Thyroid gland (tissue), 4 donors: ENCODE results near the gene TRAPPC2. TPM values are rescaled to one million over a fixed set of nuclear protein-coding genes. Genes with fewer than 3 reads are reported as not detected.
A peak's percentile ranks its signal among the peaks of the same experiment; 100 is the strongest.

Source experiments
- DNase-seq, 2 donors: peaks; one replicate each; pipeline ENCODE4 v3.0.0-alpha.2; 2019
- H3K27ac ChIP-seq, 3 donors: fragments of 200-600 bp; sonication (generic); 1 replicate in 2 of 3; 2 replicates in 1 of 3; pipeline ENCODE4 v1.5.1; 2016 to 2019; ENCODE audit warnings: mild to moderate bottlenecking in 1 of 3, moderate library complexity in 1 of 3
- H3K27me3 ChIP-seq: fragments of 200-600 bp; sonication (generic); one replicate; pipeline ENCODE4 v1.5.1; 2019
- H3K36me3 ChIP-seq, 2 donors: fragments of 200-600 bp; sonication (generic); one replicate each; pipeline ENCODE4 v1.5.1; 2016 to 2019
- H3K4me1 ChIP-seq, 2 donors: fragments of 200-600 bp; sonication (generic); one replicate each; pipeline ENCODE4 v1.5.1; 2017 to 2019
- H3K4me3 ChIP-seq, 3 donors: fragments of 200-600 bp; sonication (generic); replicated peaks in 1 of 3; 1 replicate in 2 of 3; 2 replicates in 1 of 3; pipeline ENCODE4 v1.5.1; 2016; ENCODE audit warnings: mild to moderate bottlenecking in 1 of 3
- H3K9me3 ChIP-seq: fragments of 200-600 bp; sonication (generic); one replicate; pipeline ENCODE4 v1.5.1; 2017
- CTCF ChIP-seq, 6 experiments: fragments of 200-600 bp in 3 of 6; fragments of 450-650 bp in 3 of 6; sonication (generic) in 3 of 6; IDR thresholded peaks; one replicate each; pipeline ENCODE4 v1.5.1; 2016 to 2019; ENCODE audit warnings: antibody characterized with exemption in 6 of 6, mild to moderate bottlenecking in 2 of 6, inconsistent platforms in 1 of 6, moderate library complexity in 1 of 6
- POLR2A ChIP-seq, 2 donors: fragments of 450-650 bp; IDR thresholded peaks; one replicate each; pipeline ENCODE4 v1.6.1; 2017; ENCODE audit warnings: antibody characterized with exemption in 2 of 2, mild to moderate bottlenecking in 2 of 2, moderate library complexity in 1 of 2
- WGBS, 2 donors: methylation state at CpG; one replicate each; pipeline ENCODE4 v1.1.5; 2017; 5-methylcytosine and 5-hydroxymethylcytosine counted together
- intact Hi-C: fragments of 100-400 bp; cut with DNase I; formaldehyde crosslinking; loops from one replicate; pipeline ENCODE4 v1.15.1; 2023
- total RNA-seq, 4 donors: library from RNA; depleted of rRNA; stranded (reverse); fragments of >200 nt; gene quantifications; one replicate each; pipeline ENCODE4 v1.2.3, GENCODE V29; 2016

Gene TRAPPC2
- total RNA-seq, 4 donors from 2014 or later = 18.9 to 27.7 (median 22.1) TPM

GRCh38 chrX:13711141-13711540 lies 23.3 kb downstream of the TRAPPC2 start:
- TF ChIP-seq POLR2A (IDR thresholded peaks at IDR 0.05) (no peak), CTCF (IDR thresholded peaks at IDR 0.05) (no peak)
- intact Hi-C loops = no loop called here
- WGBS, 2 donors = 86 to 91% methylated on average over 2 to 4 of the region's 4 CpGs

GRCh38 chrX:13703589-13703988 lies 30.8 kb downstream of the TRAPPC2 start:
- intact Hi-C loops = no loop called here
- WGBS, 2 donors = 46 to 73% methylated on average over 2 to 3 of the region's 3 CpGs
- no peak overlapping the region for H3K27ac ChIP-seq
- H3K4me1 ChIP-seq = peaks cover 0 to 10% of the 10 kb centered on the region in 2 donors
- no peaks in the 10 kb centered on the region for H3K9me3 ChIP-seq
- no peak overlapping the region for H3K4me3 ChIP-seq
- H3K27me3 ChIP-seq = no peaks in the 10 kb centered on the region
- no peaks in the 10 kb centered on the region for H3K36me3 ChIP-seq
- DNase-seq = no peak
- no peak for TF ChIP-seq CTCF (IDR thresholded peaks at IDR 0.05)
- TF ChIP-seq POLR2A (IDR thresholded peaks at IDR 0.05) = no peak

More at GRCh38 chrX:13711141-13711540, 23.3 kb downstream of the TRAPPC2 start:
- no peaks in the 10 kb centered on the region for H3K4me1 ChIP-seq
- no peaks in the 10 kb centered on the region for H3K27me3 ChIP-seq
- no peak for DNase-seq
- no peak overlapping the region for H3K4me3 ChIP-seq
- H3K27ac ChIP-seq = no peak overlapping the region
- peaks cover 0 to 8% of the 10 kb centered on the region in 2 donors for H3K36me3 ChIP-seq
- no peaks in the 10 kb centered on the region for H3K9me3 ChIP-seq

- intact Hi-C loops = no loop called here
- H3K36me3 ChIP-seq = no peaks in the 10 kb centered on the region
- H3K4me1 ChIP-seq = peaks cover 4 to 13% of the 10 kb centered on the region in 2 donors
- WGBS, 2 donors = 89 to 100% methylated on average over 3 of the region's 3 CpGs
- no peak overlapping the region for H3K4me3 ChIP-seq
- H3K9me3 ChIP-seq = no peaks in the 10 kb centered on the region
- no peaks in the 10 kb centered on the region for H3K27me3 ChIP-seq
- TF ChIP-seq CTCF (IDR thresholded peaks at IDR 0.05) (no peak), POLR2A (IDR thresholded peaks at IDR 0.05) (no peak)
- no peak for DNase-seq
- no peak overlapping the region for H3K27ac ChIP-seq
These were observed 31.3 kb downstream of the TRAPPC2 start for GRCh38 chrX:13703135-13703534.

- no peaks in the 10 kb centered on the region for H3K36me3 ChIP-seq
- H3K4me3 ChIP-seq = no peak overlapping the region
- H3K9me3 ChIP-seq = no peaks in the 10 kb centered on the region
- WGBS, 2 donors = 85 to 90% methylated on average over 5 of the region's 5 CpGs
- TF ChIP-seq CTCF (IDR thresholded peaks at IDR 0.05) (no peak), POLR2A (IDR thresholded peaks at IDR 0.05) (no peak)
- H3K4me1 ChIP-seq = peaks cover 4 to 13% of the 10 kb centered on the region in 2 donors
- DNase-seq = peak in 1 of 2 donors; percentile 10
- no peaks in the 10 kb centered on the region for H3K27me3 ChIP-seq
- intact Hi-C loops = no loop called here
- no peak overlapping the region for H3K27ac ChIP-seq
These were observed 32.2 kb downstream of the TRAPPC2 start for GRCh38 chrX:13702111-13702789.

- TF ChIP-seq CTCF (IDR thresholded peaks at IDR 0.05) (no peak), POLR2A (IDR thresholded peaks at IDR 0.05) (no peak)
- Histone ChIP-seq H3K4me1 (peaks cover 4 to 13% of the 10 kb centered on the region in 2 donors), H3K27ac (no peak overlapping the region), H3K27me3 (no peaks in the 10 kb centered on the region), H3K36me3 (no peaks in the 10 kb centered on the region), H3K4me3 (no peak overlapping the region), H3K9me3 (no peaks in the 10 kb centered on the region)
- DNase-seq = no peak
- WGBS, 2 donors = 74 to 77% methylated on average over 4 of the region's 4 CpGs
- intact Hi-C loops = no loop called here
These were observed 34.0 kb downstream of the TRAPPC2 start for GRCh38 chrX:13700380-13700779.
